C4-2B (cell line): Measurements from ENCODE around the gene HDGFL2.

Source experiments
- H3K27ac ChIP-seq: fragments of 450-650 bp; 2 replicates; pipeline ENCODE4 v1.5.1; 2017
- CTCF ChIP-seq: fragments of 450-650 bp; conservative IDR thresholded peaks from 2 replicates; pipeline ENCODE4 v1.5.1; 2017; ENCODE audit warnings: mild to moderate bottlenecking
- ZFX ChIP-seq: fragments of 450-650 bp; IDR thresholded peaks from 2 replicates; pipeline ENCODE4 v1.6.1; 2017

The HDGFL2 gene

GRCh38 chr19:4503132-4503824 lies 31.2 kb downstream of the HDGFL2 start:
- H3K27ac ChIP-seq: no peak overlapping the region

GRCh38 chr19:4503825-4504170 lies 31.7 kb downstream of the HDGFL2 start:
- H3K27ac ChIP-seq: no peak overlapping the region
- TF ChIP-seq CTCF: no peak
- no peak for TF ChIP-seq ZFX

More at GRCh38 chr19:4503132-4503824, 31.2 kb downstream of the HDGFL2 start:
- TF ChIP-seq ZFX (no peak), CTCF (no peak)

DNA sequence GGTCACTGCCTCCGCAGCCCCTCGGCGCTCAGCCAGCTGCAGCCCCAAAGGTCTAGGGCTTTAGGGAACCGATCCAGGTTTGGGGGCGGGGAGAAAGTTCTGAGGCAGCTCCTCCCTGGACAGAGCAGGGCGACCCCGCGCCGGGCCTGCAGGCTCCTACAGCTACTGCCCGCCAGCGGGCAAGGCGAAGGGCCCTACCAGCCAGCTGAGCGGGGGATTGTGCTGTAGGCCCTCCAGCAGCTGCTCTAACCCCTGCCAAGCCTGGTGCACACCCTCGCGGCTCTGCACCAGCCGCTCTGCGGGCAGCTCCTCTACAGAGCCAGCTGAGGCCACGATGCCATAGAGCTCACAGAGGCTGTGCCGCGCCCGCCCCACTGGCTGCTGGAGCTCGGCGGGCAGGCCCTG lies 32.2 kb downstream of the HDGFL2 start:
- no peak overlapping the region for H3K27ac ChIP-seq
- TF ChIP-seq ZFX (no peak), CTCF (no peak)

- no peak overlapping the region for H3K27ac ChIP-seq
- no peak for TF ChIP-seq CTCF
- no peak for TF ChIP-seq ZFX
These were observed 32.9 kb downstream of the HDGFL2 start for GRCh38 chr19:4504891-4505569.

- H3K27ac ChIP-seq: no peak overlapping the region
- no peak for TF ChIP-seq CTCF
- no peak for TF ChIP-seq ZFX
These were observed 33.7 kb downstream of the HDGFL2 start for GRCh38 chr19:4505570-4506448.

- H3K27ac ChIP-seq: no peak overlapping the region
- TF ChIP-seq CTCF: no peak
- TF ChIP-seq ZFX: no peak
These were observed 34.5 kb downstream of the HDGFL2 start for GRCh38 chr19:4506449-4507149.
